GM12878 (cell line): ENCODE measurements around the gene AFF1. TPM values are rescaled to one million over a fixed set of nuclear protein-coding genes. Genes with fewer than 3 reads are reported as not detected.

Source experiments
- ASH2L ChIP-seq: fragments of 300-600, 200-600 bp; sonication (generic); IDR thresholded peaks from 2 replicates; pipeline ENCODE4 v1.6.1; 2017; ENCODE audit warnings: low read depth, mild to moderate bottlenecking, borderline replicate concordance
- EED ChIP-seq: sonication (generic); IDR thresholded peaks from 2 replicates; pipeline ENCODE4 v1.6.1; 2016; ENCODE audit warnings: antibody characterized with exemption, low read depth
- FOXM1 ChIP-seq: IDR thresholded peaks from 2 replicates; pipeline ENCODE4 v1.6.1; 2012; ENCODE audit warnings: low read depth, mild to moderate bottlenecking, inconsistent platforms, low read length, moderate library complexity
- HDGF ChIP-seq: fragments of 450-650 bp; IDR thresholded peaks from 2 replicates; pipeline ENCODE4 v1.6.1; 2016; ENCODE audit warnings: antibody characterized with exemption
- MYB ChIP-seq: fragments of 150-350 bp; IDR thresholded peaks from 2 replicates; pipeline ENCODE4 v1.6.1; 2014; ENCODE audit warnings: mild to moderate bottlenecking, low read depth, low read length, borderline replicate concordance
- RELA ChIP-seq: fragments of 450-650 bp; IDR thresholded peaks from 2 replicates; pipeline ENCODE4 v1.8.0; 2014; ENCODE audit warnings: borderline replicate concordance; ENCODE audit not compliant: partially characterized antibody
- SMAD1 ChIP-seq: fragments of 450-650 bp; IDR thresholded peaks from 2 replicates; pipeline ENCODE4 v1.6.1; 2018; ENCODE audit warnings: mild to moderate bottlenecking, low read depth; ENCODE audit not compliant: partially characterized antibody
- polyA plus RNA-seq, 11 experiments: library from polyadenylated mRNA; depleted of rRNA in 4 of 11; unstranded in 6 of 11; stranded (reverse) in 5 of 11; fragments of >200 nt; fragmentation: Nextera tagmentation in 4 of 11; fragmentation: Illumina TruSeq in 1 of 11; extraction: Ambion mirVana in 4 of 11; extraction: Trizol in 1 of 11; gene quantifications; 1 replicate in 1 of 11; 2 replicates in 10 of 11; pipeline versions ENCODE4 v1.2.1 to v1.2.3, GENCODE V29; 2011 to 2016; ENCODE audit warnings: inconsistent platforms in 2 of 11, missing spikeins in 2 of 11, low read depth in 1 of 11
- total RNA-seq, 4 experiments: library from RNA; depleted of rRNA in 3 of 4; stranded (reverse); fragments of >200 nt in 3 of 4; fragmentation: Illumina TruSeq in 1 of 4; extraction: Trizol in 1 of 4; gene quantifications; 2 replicates each; pipeline versions ENCODE4 v1.2.1 to v1.2.3, GENCODE V29; 2013 to 2021
- TF ChIP-seq, protein P1 (sequence below): fragments of 450-650 bp; formaldehyde crosslinking; IDR thresholded peaks from 2 replicates; pipeline ENCODE4 v1.4.0; 2022; ENCODE audit warnings: mild to moderate bottlenecking, moderate library complexity
- TF ChIP-seq, protein P2 (sequence below), 3 experiments: IDR thresholded peaks in 2 of 3; conservative IDR thresholded peaks in 1 of 3; 2 replicates each; pipeline ENCODE4 v1.5.1; 2011; ENCODE audit warnings: low read depth in 3 of 3, low read length in 3 of 3, mild to moderate bottlenecking in 3 of 3, control low read depth in 2 of 3, moderate library complexity in 2 of 3, inconsistent platforms in 1 of 3, mixed read lengths in 1 of 3; ENCODE audit not compliant: control insufficient read depth in 2 of 3, insufficient read depth in 1 of 3; ENCODE audit errors: extremely low read depth in 1 of 3
- TF ChIP-seq, protein P3 (sequence below): fragments of 450-650 bp; formaldehyde crosslinking; IDR thresholded peaks from 2 replicates; pipeline ENCODE4 v1.5.0; 2022; ENCODE audit warnings: mild to moderate bottlenecking, missing genetic modification characterization

The AFF1 gene
- total and polyA plus RNA-seq, 10 of the 15 experiments (the other 5 are each of a cell fraction or from before 2014, with no cell fraction given), result 3.5 to 56.1 (median 21.5) TPM

DNA sequence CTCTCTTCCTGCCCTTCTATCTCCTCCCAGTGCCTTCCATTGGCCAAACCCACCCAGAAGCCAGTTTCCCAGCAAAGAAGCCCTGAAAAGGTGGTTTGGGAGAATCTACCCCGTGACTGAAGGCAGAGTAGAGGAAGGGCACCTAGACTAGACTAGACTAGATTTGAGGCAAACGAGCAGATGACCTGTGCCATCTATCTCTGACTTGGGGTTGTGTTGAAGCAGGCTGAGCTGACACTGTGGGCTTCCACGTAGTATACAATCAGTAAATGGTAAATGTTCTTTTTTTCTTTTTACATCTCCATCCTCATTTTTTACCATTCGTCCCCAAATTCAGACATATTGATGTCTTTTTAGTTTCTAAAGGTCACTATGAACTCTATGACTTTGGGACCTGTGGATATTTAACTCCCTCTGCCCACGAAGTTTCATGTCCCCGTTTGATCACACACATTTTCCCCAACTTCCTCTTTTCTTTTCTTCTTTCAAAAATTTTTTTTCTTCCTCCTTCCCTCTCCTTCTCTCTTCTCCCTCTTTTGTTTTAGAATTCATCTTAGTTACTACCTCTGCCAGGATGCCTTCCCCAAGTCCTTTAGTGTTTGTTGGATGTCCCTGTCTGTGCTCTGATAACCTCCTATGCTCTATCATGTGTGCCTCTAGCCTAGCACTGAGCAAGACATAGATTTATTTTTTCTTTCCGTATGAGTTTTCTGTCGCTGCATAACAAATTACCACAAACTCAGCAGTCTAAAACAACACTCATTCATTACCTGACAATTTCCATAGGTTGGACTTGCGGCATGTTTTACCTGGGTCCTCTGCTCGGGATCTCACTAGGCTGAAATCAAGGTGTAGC lies 6.2 kb upstream of the AFF1 start (continued):
- TF ChIP-seq, protein P1, sequence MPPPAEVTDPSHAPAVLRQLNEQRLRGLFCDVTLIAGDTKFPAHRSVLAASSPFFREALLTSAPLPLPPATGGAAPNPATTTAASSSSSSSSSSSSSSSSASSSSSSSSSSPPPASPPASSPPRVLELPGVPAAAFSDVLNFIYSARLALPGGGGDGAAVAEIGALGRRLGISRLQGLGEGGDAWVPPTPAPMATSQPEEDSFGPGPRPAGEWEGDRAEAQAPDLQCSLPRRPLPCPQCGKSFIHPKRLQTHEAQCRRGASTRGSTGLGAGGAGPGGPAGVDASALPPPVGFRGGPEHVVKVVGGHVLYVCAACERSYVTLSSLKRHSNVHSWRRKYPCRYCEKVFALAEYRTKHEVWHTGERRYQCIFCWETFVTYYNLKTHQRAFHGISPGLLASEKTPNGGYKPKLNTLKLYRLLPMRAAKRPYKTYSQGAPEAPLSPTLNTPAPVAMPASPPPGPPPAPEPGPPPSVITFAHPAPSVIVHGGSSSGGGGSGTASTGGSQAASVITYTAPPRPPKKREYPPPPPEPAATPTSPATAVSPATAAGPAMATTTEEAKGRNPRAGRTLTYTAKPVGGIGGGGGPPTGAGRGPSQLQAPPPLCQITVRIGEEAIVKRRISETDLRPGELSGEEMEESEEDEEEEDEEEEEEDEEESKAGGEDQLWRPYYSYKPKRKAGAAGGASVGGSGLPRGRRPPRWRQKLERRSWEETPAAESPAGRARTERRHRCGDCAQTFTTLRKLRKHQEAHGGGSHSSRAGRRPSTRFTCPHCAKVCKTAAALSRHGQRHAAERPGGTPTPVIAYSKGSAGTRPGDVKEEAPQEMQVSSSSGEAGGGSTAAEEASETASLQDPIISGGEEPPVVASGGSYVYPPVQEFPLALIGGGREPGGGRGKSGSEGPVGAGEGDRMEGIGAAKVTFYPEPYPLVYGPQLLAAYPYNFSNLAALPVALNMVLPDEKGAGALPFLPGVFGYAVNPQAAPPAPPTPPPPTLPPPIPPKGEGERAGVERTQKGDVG, result no peak
- TF ChIP-seq MYB, result no peak
- TF ChIP-seq, protein P2, sequence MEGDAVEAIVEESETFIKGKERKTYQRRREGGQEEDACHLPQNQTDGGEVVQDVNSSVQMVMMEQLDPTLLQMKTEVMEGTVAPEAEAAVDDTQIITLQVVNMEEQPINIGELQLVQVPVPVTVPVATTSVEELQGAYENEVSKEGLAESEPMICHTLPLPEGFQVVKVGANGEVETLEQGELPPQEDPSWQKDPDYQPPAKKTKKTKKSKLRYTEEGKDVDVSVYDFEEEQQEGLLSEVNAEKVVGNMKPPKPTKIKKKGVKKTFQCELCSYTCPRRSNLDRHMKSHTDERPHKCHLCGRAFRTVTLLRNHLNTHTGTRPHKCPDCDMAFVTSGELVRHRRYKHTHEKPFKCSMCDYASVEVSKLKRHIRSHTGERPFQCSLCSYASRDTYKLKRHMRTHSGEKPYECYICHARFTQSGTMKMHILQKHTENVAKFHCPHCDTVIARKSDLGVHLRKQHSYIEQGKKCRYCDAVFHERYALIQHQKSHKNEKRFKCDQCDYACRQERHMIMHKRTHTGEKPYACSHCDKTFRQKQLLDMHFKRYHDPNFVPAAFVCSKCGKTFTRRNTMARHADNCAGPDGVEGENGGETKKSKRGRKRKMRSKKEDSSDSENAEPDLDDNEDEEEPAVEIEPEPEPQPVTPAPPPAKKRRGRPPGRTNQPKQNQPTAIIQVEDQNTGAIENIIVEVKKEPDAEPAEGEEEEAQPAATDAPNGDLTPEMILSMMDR (IDR thresholded peaks at IDR 0.05 in 2 of 3, conservative IDR thresholded peaks at IDR 0.05 in 1 of 3; ENCODE audit: control insufficient read depth in 2 of 3, extremely low read depth in 1 of 3, insufficient read depth in 1 of 3, low read depth in 3 of 3, low read length in 3 of 3), result no peak
- TF ChIP-seq EED, result 0 out of 2 replicates have a peak, but pooled peaks have one; percentile 22
- TF ChIP-seq HDGF, result no peak
- TF ChIP-seq ASH2L, result no peak
- TF ChIP-seq FOXM1, result no peak
- no peak for TF ChIP-seq RELA
- no peak for TF ChIP-seq SMAD1
- TF ChIP-seq, protein P3, sequence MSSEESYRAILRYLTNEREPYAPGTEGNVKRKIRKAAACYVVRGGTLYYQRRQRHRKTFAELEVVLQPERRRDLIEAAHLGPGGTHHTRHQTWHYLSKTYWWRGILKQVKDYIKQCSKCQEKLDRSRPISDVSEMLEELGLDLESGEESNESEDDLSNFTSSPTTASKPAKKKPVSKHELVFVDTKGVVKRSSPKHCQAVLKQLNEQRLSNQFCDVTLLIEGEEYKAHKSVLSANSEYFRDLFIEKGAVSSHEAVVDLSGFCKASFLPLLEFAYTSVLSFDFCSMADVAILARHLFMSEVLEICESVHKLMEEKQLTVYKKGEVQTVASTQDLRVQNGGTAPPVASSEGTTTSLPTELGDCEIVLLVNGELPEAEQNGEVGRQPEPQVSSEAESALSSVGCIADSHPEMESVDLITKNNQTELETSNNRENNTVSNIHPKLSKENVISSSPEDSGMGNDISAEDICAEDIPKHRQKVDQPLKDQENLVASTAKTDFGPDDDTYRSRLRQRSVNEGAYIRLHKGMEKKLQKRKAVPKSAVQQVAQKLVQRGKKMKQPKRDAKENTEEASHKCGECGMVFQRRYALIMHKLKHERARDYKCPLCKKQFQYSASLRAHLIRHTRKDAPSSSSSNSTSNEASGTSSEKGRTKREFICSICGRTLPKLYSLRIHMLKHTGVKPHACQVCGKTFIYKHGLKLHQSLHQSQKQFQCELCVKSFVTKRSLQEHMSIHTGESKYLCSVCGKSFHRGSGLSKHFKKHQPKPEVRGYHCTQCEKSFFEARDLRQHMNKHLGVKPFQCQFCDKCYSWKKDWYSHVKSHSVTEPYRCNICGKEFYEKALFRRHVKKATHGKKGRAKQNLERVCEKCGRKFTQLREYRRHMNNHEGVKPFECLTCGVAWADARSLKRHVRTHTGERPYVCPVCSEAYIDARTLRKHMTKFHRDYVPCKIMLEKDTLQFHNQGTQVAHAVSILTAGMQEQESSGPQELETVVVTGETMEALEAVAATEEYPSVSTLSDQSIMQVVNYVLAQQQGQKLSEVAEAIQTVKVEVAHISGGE (CRISPR knock-in tag), result no peak
